Measurements from ENCODE around the gene SBNO2.

DNA sequence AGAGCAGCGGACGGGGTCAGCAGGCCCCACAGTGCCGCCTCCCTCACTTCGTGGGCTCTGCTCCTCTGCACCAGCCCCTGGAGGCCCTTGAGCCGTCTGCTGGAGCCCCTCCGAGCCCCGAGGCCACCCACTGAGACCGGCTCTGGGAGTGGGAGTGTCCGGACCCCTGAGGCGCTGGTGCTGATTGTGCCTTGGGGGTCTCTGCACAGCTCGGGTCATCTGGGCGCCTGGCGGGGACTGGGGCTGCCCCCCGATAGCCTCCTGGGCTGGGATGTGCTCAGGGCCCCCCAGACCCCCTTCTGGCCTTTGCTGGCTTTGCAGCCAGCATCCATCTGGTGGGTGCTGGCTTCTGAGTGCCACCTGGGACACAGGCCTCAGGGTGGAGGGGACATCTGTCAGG, 48.3 kb upstream of the SBNO2 start:
- TF ChIP-seq POLR2AphosphoS5 (IDR thresholded peaks at IDR 0.05; ENCODE audit: insufficient read depth in 1 of 2, low read depth in 1 of 2) (no peak), CTCF (IDR thresholded peaks at IDR 0.05) (no peak)

Data from vagina (tissue), 2 donors.